IMR-90 (cell line): Measurements from ENCODE around the gene C3orf70. TPM values are rescaled to one million over a fixed set of nuclear protein-coding genes. Genes with fewer than 3 reads are reported as not detected.

Source experiments
- ATAC-seq: fragments of 200-7000 bp; cut with Tn5 transposase; 2 replicates; pipeline ENCODE4 v1.9.1; 2020; ENCODE audit warnings: low read depth, mild to moderate bottlenecking, moderate library complexity
- BruUV-seq: library from RNA; stranded (reverse); fragments of 400-500 nt; replicated peaks from 2 replicates; lab custom pipeline; 2021; lab: Mats Ljungman, UMichigan
- CTCF ChIA-PET: fragments of 300-600 bp; formaldehyde crosslinking; extraction: SDS; loops from one replicate; lab custom pipeline; 2021; ENCODE audit warnings: antibody characterized with exemption; lab: Yijun Ruan, JAX
- POLR2A ChIA-PET: fragments of 300-600 bp; sonication (Branson Sonifier 250); formaldehyde crosslinking; loops from one replicate; lab custom pipeline; 2022; ENCODE audit warnings: antibody characterized with exemption; ENCODE audit not compliant: unreplicated experiment; lab: Charles Lee
- DNase-seq: peaks from one replicate; pipeline ENCODE4 v3.0.0; 2013
- H2AFZ ChIP-seq: replicated peaks from 2 replicates; pipeline ENCODE3; 2013; ENCODE audit warnings: low read length, mild to moderate bottlenecking; ENCODE audit not compliant: poor library complexity
- H2AK5ac ChIP-seq: 2 replicates; pipeline ENCODE4 v1.6.1; 2013; ENCODE audit warnings: low read depth, low read length, inconsistent platforms
- H2AK9ac ChIP-seq: replicated peaks from 2 replicates; pipeline ENCODE3; 2013; ENCODE audit warnings: mild to moderate bottlenecking, low read depth, low read length, moderate library complexity; ENCODE audit not compliant: poor library complexity
- H2BK120ac ChIP-seq: 2 replicates; pipeline ENCODE4 v1.6.1; 2013; ENCODE audit warnings: low read depth, low read length, inconsistent platforms
- H2BK15ac ChIP-seq: 3 replicates; pipeline ENCODE4 v1.6.1; 2013; ENCODE audit warnings: low read depth, low read length, inconsistent platforms
- H2BK20ac ChIP-seq: 2 replicates; pipeline ENCODE4 v1.6.1; 2013; ENCODE audit warnings: low read depth, mild to moderate bottlenecking, inconsistent platforms, low read length, moderate library complexity
- H2BK5ac ChIP-seq: 2 replicates; pipeline ENCODE4 v1.6.1; 2013; ENCODE audit warnings: mild to moderate bottlenecking, low read depth, low read length, inconsistent platforms; ENCODE audit not compliant: poor library complexity, severe bottlenecking
- H3K14ac ChIP-seq: replicated peaks from 2 replicates; pipeline ENCODE4 v1.6.1; 2013; ENCODE audit warnings: low read depth, low read length, inconsistent platforms
- H3K18ac ChIP-seq: 2 replicates; pipeline ENCODE4 v1.6.1; 2013; ENCODE audit warnings: low read depth, low read length, control low read depth
- H3K23ac ChIP-seq: 2 replicates; pipeline ENCODE4 v1.6.1; 2013; ENCODE audit warnings: low read depth, low read length, inconsistent platforms
- H3K27ac ChIP-seq: 2 replicates; pipeline ENCODE4 v1.5.1; 2013; ENCODE audit warnings: mild to moderate bottlenecking, control low read depth, low read length; ENCODE audit not compliant: insufficient read depth
- H3K27me3 ChIP-seq: 2 replicates; pipeline ENCODE4 v1.6.1; 2013; ENCODE audit warnings: low read length; ENCODE audit not compliant: control insufficient read depth, insufficient read depth
- H3K36me3 ChIP-seq: 2 replicates; pipeline ENCODE4 v1.6.1; 2013; ENCODE audit warnings: low read length, mixed read lengths; ENCODE audit not compliant: control insufficient read depth, insufficient read depth
- H3K4ac ChIP-seq: 2 replicates; pipeline ENCODE4 v1.6.1; 2013; ENCODE audit warnings: low read depth, low read length, inconsistent platforms
- H3K4me1 ChIP-seq: 2 replicates; pipeline ENCODE4 v1.6.1; 2013; ENCODE audit warnings: low read length, mixed read lengths; ENCODE audit not compliant: control insufficient read depth, insufficient read depth
- H3K4me2 ChIP-seq: 2 replicates; pipeline ENCODE4 v1.6.1; 2013; ENCODE audit warnings: low read depth, mild to moderate bottlenecking, control low read depth, low read length, moderate library complexity
- H3K4me3 ChIP-seq: 2 replicates; pipeline ENCODE4 v1.5.1; 2013; ENCODE audit warnings: low read depth, mild to moderate bottlenecking, control low read depth, low read length, moderate library complexity; ENCODE audit not compliant: insufficient read depth
- H3K56ac ChIP-seq: 2 replicates; pipeline ENCODE4 v1.6.1; 2013; ENCODE audit warnings: low read length, inconsistent platforms; ENCODE audit not compliant: insufficient read depth; ENCODE audit errors: extremely low read depth
- H3K79me1 ChIP-seq, 2 experiments: 2 replicates each; pipeline ENCODE4 v1.6.1; 2013; ENCODE audit warnings: low read length in 2 of 2, inconsistent platforms in 1 of 2, low read depth in 1 of 2
- H3K9ac ChIP-seq: 2 replicates; pipeline ENCODE4 v1.6.1; 2013; ENCODE audit warnings: low read depth, low read length, control low read depth
- H3K9me1 ChIP-seq: 2 replicates; pipeline ENCODE4 v1.6.1; 2013; ENCODE audit warnings: low read length, inconsistent platforms; ENCODE audit not compliant: insufficient read depth
- H3K9me3 ChIP-seq: 2 replicates; pipeline ENCODE4 v1.6.1; 2013; ENCODE audit warnings: low read length; ENCODE audit not compliant: control insufficient read depth, insufficient read depth
- H4K20me1 ChIP-seq: 2 replicates; pipeline ENCODE4 v1.6.1; 2013; ENCODE audit warnings: low read length, inconsistent platforms; ENCODE audit not compliant: insufficient read depth
- H4K5ac ChIP-seq: 2 replicates; pipeline ENCODE4 v1.6.1; 2013; ENCODE audit warnings: mild to moderate bottlenecking, low read depth, low read length, control low read depth
- H4K8ac ChIP-seq, 2 experiments: 2 replicates each; pipeline ENCODE4 v1.6.1; 2013; ENCODE audit warnings: low read depth in 2 of 2, low read length in 2 of 2, control low read depth in 1 of 2, inconsistent platforms in 1 of 2
- H4K91ac ChIP-seq: 2 replicates; pipeline ENCODE4 v1.6.1; 2013; ENCODE audit warnings: low read depth, low read length, inconsistent platforms; ENCODE audit not compliant: insufficient read depth
- MAFK ChIP-seq: IDR thresholded peaks from 2 replicates; pipeline ENCODE4 v1.6.1; 2012; ENCODE audit warnings: low read depth, low read length, improper control_type of control experiment
- MAZ ChIP-seq: IDR thresholded peaks from 2 replicates; pipeline ENCODE4 v1.6.1; 2012; ENCODE audit warnings: low read depth, mild to moderate bottlenecking, low read length, improper control_type of control experiment, moderate library complexity, borderline replicate concordance
- RAD21 ChIP-seq: IDR thresholded peaks from 2 replicates; pipeline ENCODE4 v1.6.1; 2012; ENCODE audit warnings: low read length, improper control_type of control experiment
- RFX5 ChIP-seq: IDR thresholded peaks from 2 replicates; pipeline ENCODE4 v1.8.0; 2012; ENCODE audit warnings: low read depth, mild to moderate bottlenecking, low read length, moderate library complexity
- WGBS, 2 experiments: methylation state at CpG; one replicate each; pipeline versions ENCODE4 v1.1.5 to v1.1.7; 2013; ENCODE audit warnings: missing lambda C conversion rate in 2 of 2; ENCODE audit not compliant: insufficient read length in 1 of 2; ENCODE audit errors: extremely low coverage in 2 of 2; 5-methylcytosine and 5-hydroxymethylcytosine counted together
- dilution Hi-C: fragments of 300-500 bp; cut with HindIII; formaldehyde crosslinking; loops from one replicate; pipeline ENCODE4 v1.14.3; 2018; ENCODE audit warnings: low sequenced_read_pairs; ENCODE audit not compliant: unreplicated experiment
- in situ Hi-C: fragments of 300-500 bp; cut with MboI; formaldehyde crosslinking; loops from 3 replicates; pipeline ENCODE4 v1.14.3; 2019; ENCODE audit warnings: low sequenced_read_pairs, inconsistent platforms, mixed read lengths
- intact Hi-C: fragments of 100-400 bp; cut with micrococcal nuclease; formaldehyde crosslinking; loops from 2 replicates; pipeline ENCODE4 v1.10.0; 2022
- polyA plus RNA-seq, 3 experiments: library from polyadenylated mRNA; depleted of rRNA; stranded (reverse); fragments of >200 nt; gene quantifications; 2 replicates each; pipeline ENCODE4 v1.2.3, GENCODE V29; 2012; ENCODE audit warnings: low replicate concordance in 1 of 3
- total RNA-seq: library from RNA; depleted of rRNA; stranded (reverse); fragments of >200 nt; gene quantifications from 2 replicates; pipeline ENCODE4 v1.2.3, GENCODE V29; 2012
- TF ChIP-seq, protein P1 (sequence below): conservative IDR thresholded peaks from 2 replicates; pipeline ENCODE4 v1.5.1; 2012; ENCODE audit warnings: mild to moderate bottlenecking, low read depth, low read length, improper control_type of control experiment

Gene C3orf70
- total and polyA plus RNA-seq, 2 of the 4 experiments (the other 2 are of a cell fraction): 0.96 to 1.8 TPM

GRCh38 chr3:185042312-185043050 lies 110.4 kb downstream of the C3orf70 start:
- Histone ChIP-seq H3K36me3 (no peaks in the 10 kb centered on the region), H2AK5ac (no peak overlapping the region), H3K4me3 (no peak overlapping the region), H4K5ac (no peak overlapping the region), H2BK20ac (no peak overlapping the region), H2BK120ac (no peak overlapping the region), H4K20me1 (no peaks in the 10 kb centered on the region), H2AK9ac (no peak overlapping the region), H3K27ac (no peak overlapping the region), H3K9me3 (no peaks in the 10 kb centered on the region), H3K9me1 (no peaks in the 10 kb centered on the region), H2BK15ac (no peak overlapping the region), H3K23ac (no peak overlapping the region), H3K56ac (no peak overlapping the region), H3K4me1 (no peaks in the 10 kb centered on the region), H4K91ac (no peak overlapping the region), H3K18ac (no peak overlapping the region), H3K14ac (no peak overlapping the region), H3K79me1 (no peaks in the 10 kb centered on the region), H3K4ac (no peak overlapping the region), H2BK5ac (no peak overlapping the region), H3K27me3 (no peaks in the 10 kb centered on the region), H3K4me2 (no peak overlapping the region), H4K8ac (no peak overlapping the region), H3K9ac (no peak overlapping the region), H2AFZ (no peak overlapping the region)
- no peak for TF ChIP-seq MAZ
- no peak for TF ChIP-seq RAD21
- peak; percentile 85 for TF ChIP-seq MAFK
- TF ChIP-seq, protein P1, sequence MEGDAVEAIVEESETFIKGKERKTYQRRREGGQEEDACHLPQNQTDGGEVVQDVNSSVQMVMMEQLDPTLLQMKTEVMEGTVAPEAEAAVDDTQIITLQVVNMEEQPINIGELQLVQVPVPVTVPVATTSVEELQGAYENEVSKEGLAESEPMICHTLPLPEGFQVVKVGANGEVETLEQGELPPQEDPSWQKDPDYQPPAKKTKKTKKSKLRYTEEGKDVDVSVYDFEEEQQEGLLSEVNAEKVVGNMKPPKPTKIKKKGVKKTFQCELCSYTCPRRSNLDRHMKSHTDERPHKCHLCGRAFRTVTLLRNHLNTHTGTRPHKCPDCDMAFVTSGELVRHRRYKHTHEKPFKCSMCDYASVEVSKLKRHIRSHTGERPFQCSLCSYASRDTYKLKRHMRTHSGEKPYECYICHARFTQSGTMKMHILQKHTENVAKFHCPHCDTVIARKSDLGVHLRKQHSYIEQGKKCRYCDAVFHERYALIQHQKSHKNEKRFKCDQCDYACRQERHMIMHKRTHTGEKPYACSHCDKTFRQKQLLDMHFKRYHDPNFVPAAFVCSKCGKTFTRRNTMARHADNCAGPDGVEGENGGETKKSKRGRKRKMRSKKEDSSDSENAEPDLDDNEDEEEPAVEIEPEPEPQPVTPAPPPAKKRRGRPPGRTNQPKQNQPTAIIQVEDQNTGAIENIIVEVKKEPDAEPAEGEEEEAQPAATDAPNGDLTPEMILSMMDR: no peak
- no peak for TF ChIP-seq RFX5
- WGBS, 2 experiments: 20% methylated on average over 1 of the region's 7 CpGs; no CpG with 5 or more reads in 1 of the 2 experiments
- CTCF ChIA-PET: no interaction called here
- dilution Hi-C loops: no loop called here
- no peak for ATAC-seq
- no TSS peak for BruUV-seq
- POLR2A ChIA-PET: no interaction called here
- DNase-seq: no peak
- in situ Hi-C loops: no loop called here
- intact Hi-C loops: no loop called here
